Mesendoderm (in vitro differentiated cells): ENCODE results near the gene MEIS2.

Source experiments
- DNase-seq: peaks from one replicate; pipeline ENCODE4 v3.0.0; 2013
- H2AK5ac ChIP-seq: 2 replicates; pipeline ENCODE4 v1.6.1; 2013; ENCODE audit warnings: low read length, inconsistent platforms
- H2BK120ac ChIP-seq: 2 replicates; pipeline ENCODE4 v1.6.1; 2013; ENCODE audit warnings: low read depth, mild to moderate bottlenecking, low read length, moderate library complexity, mixed read lengths
- H2BK15ac ChIP-seq: replicated peaks from 2 replicates; pipeline ENCODE4 v1.6.1; 2013; ENCODE audit warnings: low read depth, mild to moderate bottlenecking, moderate library complexity
- H2BK5ac ChIP-seq: 2 replicates; pipeline ENCODE4 v1.6.1; 2013; ENCODE audit warnings: low read length, inconsistent platforms
- H3K18ac ChIP-seq: 2 replicates; pipeline ENCODE4 v1.6.1; 2013; ENCODE audit warnings: mild to moderate bottlenecking, low read length, mixed read lengths
- H3K23ac ChIP-seq: one replicate; pipeline ENCODE4 v1.6.1; 2013; ENCODE audit warnings: low read length
- H3K27ac ChIP-seq: 2 replicates; pipeline ENCODE4 v1.5.1; 2013; ENCODE audit warnings: low read depth, mild to moderate bottlenecking, inconsistent platforms, low read length, moderate library complexity
- H3K27me3 ChIP-seq: 2 replicates; pipeline ENCODE4 v1.6.1; 2013; ENCODE audit warnings: low read length, control low read depth, mild to moderate bottlenecking, inconsistent platforms; ENCODE audit not compliant: insufficient read depth, poor library complexity
- H3K36me3 ChIP-seq: 2 replicates; pipeline ENCODE4 v1.6.1; 2013; ENCODE audit warnings: low read length, inconsistent platforms; ENCODE audit not compliant: control insufficient read depth, insufficient read depth
- H3K4ac ChIP-seq: one replicate; pipeline ENCODE4 v1.6.1; 2013; ENCODE audit warnings: low read depth, mild to moderate bottlenecking, low read length, moderate library complexity
- H3K4me1 ChIP-seq: 2 replicates; pipeline ENCODE4 v1.6.1; 2013; ENCODE audit warnings: low read depth, low read length, inconsistent platforms; ENCODE audit not compliant: control insufficient read depth
- H3K4me2 ChIP-seq: 2 replicates; pipeline ENCODE4 v1.6.1; 2013; ENCODE audit warnings: low read length
- H3K4me3 ChIP-seq: 2 replicates; pipeline ENCODE4 v1.5.1; 2013; ENCODE audit warnings: mild to moderate bottlenecking, low read length
- H3K56ac ChIP-seq: one replicate; pipeline ENCODE4 v1.6.1; 2013; ENCODE audit warnings: low read length
- H3K79me1 ChIP-seq: 2 replicates; pipeline ENCODE4 v1.6.1; 2013; ENCODE audit warnings: low read length, inconsistent platforms
- H3K79me2 ChIP-seq: 2 replicates; pipeline ENCODE4 v1.6.1; 2013; ENCODE audit warnings: mild to moderate bottlenecking, low read length; ENCODE audit not compliant: control insufficient read depth, insufficient read depth
- H3K9ac ChIP-seq: 2 replicates; pipeline ENCODE4 v1.6.1; 2013; ENCODE audit warnings: low read length, inconsistent platforms
- H4K5ac ChIP-seq: one replicate; pipeline ENCODE4 v1.6.1; 2013; ENCODE audit warnings: low read length
- H4K8ac ChIP-seq: one replicate; pipeline ENCODE4 v1.6.1; 2013; ENCODE audit warnings: low read depth, mild to moderate bottlenecking, control low read depth, low read length, moderate library complexity
- WGBS: extraction: QIAGEN DNeasy Blood & Tissue Kit; methylation state at CpG from one replicate; pipeline ENCODE4 v1.1.7; 2013; ENCODE audit warnings: low lambda C conversion rate, missing lambda C conversion rate; ENCODE audit not compliant: insufficient coverage; ENCODE audit errors: extremely low coverage; 5-methylcytosine and 5-hydroxymethylcytosine counted together

Gene MEIS2

DNA sequence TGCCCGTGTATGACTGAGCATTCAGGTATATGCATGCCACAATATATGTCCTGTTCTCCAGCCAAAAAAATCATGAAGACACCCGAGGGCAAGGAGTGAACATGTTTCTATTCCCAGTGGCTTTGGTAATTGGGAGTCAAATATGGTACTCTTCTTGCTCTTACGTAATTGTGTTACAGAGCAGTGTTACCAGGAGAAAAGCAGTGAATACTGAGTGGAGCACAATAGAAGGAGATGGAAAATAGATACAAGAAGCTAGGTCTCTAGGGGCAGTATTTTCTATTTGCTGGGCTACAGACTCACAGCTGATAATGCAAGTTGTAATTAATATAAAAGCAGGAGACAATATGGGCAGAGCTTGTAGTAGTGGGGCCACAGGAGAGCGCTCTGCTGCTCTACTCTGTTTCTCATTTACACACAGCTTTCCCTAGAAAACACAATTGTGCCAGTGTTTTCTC is 13.2 kb downstream of the MEIS2 start:
- no peak overlapping the region for H2AK5ac ChIP-seq
- H3K79me2 ChIP-seq = no peaks in the 10 kb centered on the region
- no peak for DNase-seq
- H4K8ac ChIP-seq = no peak overlapping the region
- WGBS = no CpG with 5 or more reads among the region's 4 CpGs
- no peak overlapping the region for H2BK15ac ChIP-seq
- H3K79me1 ChIP-seq = no peaks in the 10 kb centered on the region
- H3K27ac ChIP-seq = no peak overlapping the region
- H3K23ac ChIP-seq = no peak overlapping the region
- H3K36me3 ChIP-seq = no peaks in the 10 kb centered on the region
- H2BK5ac ChIP-seq = no peak overlapping the region
- H3K4me3 ChIP-seq = no peak overlapping the region
- no peak overlapping the region for H3K9ac ChIP-seq
- H3K4me2 ChIP-seq = no peak overlapping the region
- H3K4me1 ChIP-seq = no peaks in the 10 kb centered on the region
- H3K27me3 ChIP-seq = no peaks in the 10 kb centered on the region
- H3K4ac ChIP-seq = no peak overlapping the region
- no peak overlapping the region for H4K5ac ChIP-seq
- H3K56ac ChIP-seq = no peak overlapping the region
- H3K18ac ChIP-seq = no peak overlapping the region
- H2BK120ac ChIP-seq = no peak overlapping the region

DNA sequence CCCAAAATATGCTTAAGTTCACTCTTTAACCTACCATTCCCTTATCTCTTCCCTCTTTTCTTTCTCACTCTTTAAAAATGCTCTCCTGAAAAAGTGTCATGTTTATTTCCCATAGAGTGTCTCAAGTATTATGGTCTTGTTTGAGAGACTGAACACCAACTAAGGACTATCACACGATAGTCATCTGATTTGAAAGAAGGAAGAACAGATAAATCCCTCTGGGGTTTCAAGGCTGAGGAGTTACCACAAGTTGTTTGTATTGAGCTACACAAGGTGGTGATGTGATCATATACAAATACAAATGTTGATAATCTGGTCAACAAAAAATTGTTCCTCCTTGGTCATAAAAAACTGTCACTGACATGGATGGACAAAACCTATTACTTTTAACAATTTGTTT is 13.8 kb downstream of the MEIS2 start:
- no peak for DNase-seq
- Histone ChIP-seq H2BK120ac (no peak overlapping the region), H2BK5ac (no peak overlapping the region), H4K8ac (no peak overlapping the region), H3K36me3 (no peaks in the 10 kb centered on the region), H3K4me2 (no peak overlapping the region), H3K27ac (no peak overlapping the region), H3K4ac (no peak overlapping the region), H4K5ac (no peak overlapping the region), H2BK15ac (no peak overlapping the region), H3K23ac (no peak overlapping the region), H3K27me3 (no peaks in the 10 kb centered on the region), H3K18ac (no peak overlapping the region), H3K9ac (no peak overlapping the region), H3K4me1 (no peaks in the 10 kb centered on the region), H3K4me3 (no peak overlapping the region), H2AK5ac (no peak overlapping the region), H3K56ac (no peak overlapping the region), H3K79me2 (no peaks in the 10 kb centered on the region), H3K79me1 (no peaks in the 10 kb centered on the region)
- no CpG with 5 or more reads among the region's 1 CpG for WGBS

DNA sequence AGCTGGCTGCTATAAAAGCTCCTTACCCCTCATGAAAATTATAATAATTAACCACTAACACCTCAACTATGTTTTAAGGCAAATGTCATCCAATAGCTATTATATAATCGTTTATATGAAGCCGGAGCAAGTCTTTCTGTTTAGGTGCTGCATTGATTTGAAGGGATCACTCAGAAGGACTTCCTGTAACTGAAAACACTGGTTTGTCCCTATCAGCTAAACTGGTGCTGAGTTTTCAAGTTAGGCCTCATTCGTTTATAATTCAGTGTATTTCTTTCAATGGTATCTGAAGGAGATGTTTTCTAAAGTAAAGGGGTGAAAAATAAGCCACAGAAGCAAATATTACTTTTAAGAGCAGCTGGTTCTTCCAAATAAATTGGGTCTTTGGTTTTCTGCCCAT is 14.2 kb downstream of the MEIS2 start:
- Histone ChIP-seq H3K56ac (no peak overlapping the region), H3K4me2 (no peak overlapping the region), H3K23ac (no peak overlapping the region), H3K18ac (no peak overlapping the region), H3K9ac (no peak overlapping the region), H3K36me3 (no peaks in the 10 kb centered on the region), H4K8ac (no peak overlapping the region), H4K5ac (no peak overlapping the region), H3K4me1 (no peaks in the 10 kb centered on the region), H2BK15ac (no peak overlapping the region), H3K79me2 (no peaks in the 10 kb centered on the region), H2BK120ac (no peak overlapping the region), H2AK5ac (no peak overlapping the region), H3K79me1 (no peaks in the 10 kb centered on the region), H3K27me3 (no peaks in the 10 kb centered on the region), H3K4ac (no peak overlapping the region), H2BK5ac (no peak overlapping the region), H3K4me3 (no peak overlapping the region), H3K27ac (no peak overlapping the region)
- no peak for DNase-seq
- WGBS = no CpG with 5 or more reads among the region's 3 CpGs

DNA sequence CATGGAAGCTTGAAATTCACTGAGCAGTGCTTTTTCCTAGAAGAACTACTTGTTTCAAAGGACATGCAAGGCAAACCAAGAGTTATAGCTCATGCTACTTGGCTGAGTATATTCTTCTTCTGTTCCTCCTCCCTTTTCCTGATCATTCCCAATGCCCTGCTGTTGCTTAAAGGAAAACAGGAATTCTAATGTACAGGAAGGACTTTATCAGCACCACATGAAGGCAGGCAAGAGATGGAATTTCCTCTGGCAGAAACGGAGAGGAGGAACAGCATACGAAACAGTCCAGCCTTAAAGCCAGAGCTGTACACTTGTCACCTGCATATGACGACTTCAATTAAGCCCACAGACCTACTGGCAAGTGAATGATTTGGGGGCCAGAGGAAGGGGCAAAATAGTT is 15.7 kb downstream of the MEIS2 start:
- Histone ChIP-seq H3K27ac (no peak overlapping the region), H4K5ac (no peak overlapping the region), H2BK5ac (no peak overlapping the region), H4K8ac (no peak overlapping the region), H3K4ac (no peak overlapping the region), H2BK15ac (no peak overlapping the region), H3K56ac (no peak overlapping the region), H3K79me2 (no peaks in the 10 kb centered on the region), H2BK120ac (no peak overlapping the region), H2AK5ac (no peak overlapping the region), H3K4me1 (no peaks in the 10 kb centered on the region), H3K18ac (no peak overlapping the region), H3K23ac (no peak overlapping the region), H3K79me1 (no peaks in the 10 kb centered on the region), H3K27me3 (no peaks in the 10 kb centered on the region), H3K9ac (no peak overlapping the region), H3K4me2 (no peak overlapping the region), H3K4me3 (no peak overlapping the region), H3K36me3 (no peaks in the 10 kb centered on the region)
- no peak for DNase-seq
- WGBS = no CpG with 5 or more reads among the region's 3 CpGs

DNA sequence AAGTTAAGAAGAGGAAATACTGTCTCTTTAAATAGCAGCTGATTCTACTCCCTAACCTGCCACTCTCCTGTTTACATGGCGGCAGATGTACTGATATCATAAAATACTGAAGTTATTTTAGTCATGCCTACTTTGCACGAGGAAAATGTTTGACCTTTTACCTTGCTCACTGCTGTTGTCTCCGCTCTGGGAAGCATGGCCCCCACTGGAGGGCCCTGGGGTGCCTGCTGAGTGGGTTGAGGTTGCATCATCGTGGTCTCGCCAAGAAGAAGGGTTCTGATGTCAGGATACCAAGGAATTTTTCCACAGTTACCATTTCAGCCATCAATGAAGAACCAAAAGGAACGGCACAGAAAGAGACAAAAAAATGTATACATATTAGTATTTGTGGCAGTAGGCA is 16.7 kb downstream of the MEIS2 start:
- H2BK15ac ChIP-seq = no peak overlapping the region
- no peak overlapping the region for H3K4ac ChIP-seq
- no peak overlapping the region for H3K9ac ChIP-seq
- no peaks in the 10 kb centered on the region for H3K4me1 ChIP-seq
- H4K8ac ChIP-seq = peak overlapping the region; percentile 76
- no peak overlapping the region for H4K5ac ChIP-seq
- H3K23ac ChIP-seq = no peak overlapping the region
- no peak overlapping the region for H3K56ac ChIP-seq
- H2AK5ac ChIP-seq = no peak overlapping the region
- no peak overlapping the region for H3K4me2 ChIP-seq
- H3K27me3 ChIP-seq = no peaks in the 10 kb centered on the region
- H3K36me3 ChIP-seq = no peaks in the 10 kb centered on the region
- no peak for DNase-seq
- no peaks in the 10 kb centered on the region for H3K79me2 ChIP-seq
- no peak overlapping the region for H2BK120ac ChIP-seq
- no peaks in the 10 kb centered on the region for H3K79me1 ChIP-seq
- no peak overlapping the region for H2BK5ac ChIP-seq
- H3K4me3 ChIP-seq = no peak overlapping the region
- H3K18ac ChIP-seq = no peak overlapping the region
- H3K27ac ChIP-seq = no peak overlapping the region
- no CpG with 5 or more reads among the region's 6 CpGs for WGBS

DNA sequence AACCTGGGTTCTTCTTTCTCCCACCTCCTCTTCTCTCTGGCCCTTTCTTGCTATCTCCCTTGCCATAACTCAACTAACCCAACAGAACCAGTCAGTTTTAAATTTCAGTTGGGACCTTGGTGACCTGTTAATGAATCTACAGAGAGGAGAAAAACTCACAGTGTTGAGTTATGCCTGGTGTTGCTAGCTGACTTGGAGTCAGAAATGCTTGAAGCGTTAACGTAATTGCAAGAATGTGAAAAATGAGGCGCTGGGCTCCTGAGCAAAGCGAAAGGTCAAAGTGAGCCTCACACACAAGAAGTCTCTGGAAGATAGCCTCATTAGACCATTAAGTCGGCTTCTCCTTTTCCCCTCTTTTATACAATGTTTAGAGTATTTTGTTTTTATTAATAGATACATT is 18.4 kb downstream of the MEIS2 start:
- no peaks in the 10 kb centered on the region for H3K36me3 ChIP-seq
- no peak overlapping the region for H3K4ac ChIP-seq
- H3K27me3 ChIP-seq = no peaks in the 10 kb centered on the region
- no peak overlapping the region for H3K4me3 ChIP-seq
- H2AK5ac ChIP-seq = no peak overlapping the region
- no peak overlapping the region for H4K8ac ChIP-seq
- no peak overlapping the region for H2BK15ac ChIP-seq
- H4K5ac ChIP-seq = no peak overlapping the region
- H3K79me1 ChIP-seq = no peaks in the 10 kb centered on the region
- DNase-seq = peak; percentile 71
- H2BK5ac ChIP-seq = no peak overlapping the region
- no peak overlapping the region for H2BK120ac ChIP-seq
- no CpG with 5 or more reads among the region's 5 CpGs for WGBS
- H3K23ac ChIP-seq = no peak overlapping the region
- H3K56ac ChIP-seq = no peak overlapping the region
- no peak overlapping the region for H3K9ac ChIP-seq
- no peak overlapping the region for H3K4me2 ChIP-seq
- H3K18ac ChIP-seq = no peak overlapping the region
- no peaks in the 10 kb centered on the region for H3K79me2 ChIP-seq
- H3K27ac ChIP-seq = no peak overlapping the region
- H3K4me1 ChIP-seq = no peaks in the 10 kb centered on the region
